ENCODE data around the gene TBC1D1. TPM values are rescaled to one million over a fixed set of nuclear protein-coding genes. Genes with fewer than 3 reads are reported as not detected.

Gene TBC1D1
- total RNA-seq, 2 donors from 2014 or later: 139 to 220 TPM

DNA sequence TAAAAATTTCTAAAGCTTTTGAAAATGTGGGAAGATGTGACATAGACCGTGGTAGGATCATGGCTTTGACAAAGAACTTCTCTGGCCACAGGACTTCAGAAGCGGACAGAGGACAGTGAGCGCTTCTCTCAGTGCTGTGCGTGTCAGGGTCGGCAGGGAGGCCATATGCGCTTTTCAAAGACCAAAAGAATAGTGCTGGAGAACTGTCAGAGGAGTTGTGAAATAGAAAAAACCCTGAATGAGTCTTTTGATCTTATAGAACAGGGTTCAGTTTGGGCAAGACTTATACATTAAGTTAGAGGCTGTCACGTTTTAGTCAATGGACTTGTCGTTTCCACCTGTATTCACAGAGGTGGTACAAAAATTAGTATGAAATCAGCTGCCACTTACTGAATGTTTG is 146.7 kb downstream of the TBC1D1 start:
- TF ChIP-seq, protein P1, sequence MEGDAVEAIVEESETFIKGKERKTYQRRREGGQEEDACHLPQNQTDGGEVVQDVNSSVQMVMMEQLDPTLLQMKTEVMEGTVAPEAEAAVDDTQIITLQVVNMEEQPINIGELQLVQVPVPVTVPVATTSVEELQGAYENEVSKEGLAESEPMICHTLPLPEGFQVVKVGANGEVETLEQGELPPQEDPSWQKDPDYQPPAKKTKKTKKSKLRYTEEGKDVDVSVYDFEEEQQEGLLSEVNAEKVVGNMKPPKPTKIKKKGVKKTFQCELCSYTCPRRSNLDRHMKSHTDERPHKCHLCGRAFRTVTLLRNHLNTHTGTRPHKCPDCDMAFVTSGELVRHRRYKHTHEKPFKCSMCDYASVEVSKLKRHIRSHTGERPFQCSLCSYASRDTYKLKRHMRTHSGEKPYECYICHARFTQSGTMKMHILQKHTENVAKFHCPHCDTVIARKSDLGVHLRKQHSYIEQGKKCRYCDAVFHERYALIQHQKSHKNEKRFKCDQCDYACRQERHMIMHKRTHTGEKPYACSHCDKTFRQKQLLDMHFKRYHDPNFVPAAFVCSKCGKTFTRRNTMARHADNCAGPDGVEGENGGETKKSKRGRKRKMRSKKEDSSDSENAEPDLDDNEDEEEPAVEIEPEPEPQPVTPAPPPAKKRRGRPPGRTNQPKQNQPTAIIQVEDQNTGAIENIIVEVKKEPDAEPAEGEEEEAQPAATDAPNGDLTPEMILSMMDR (IDR thresholded peaks at IDR 0.05): no peak
- DNase-seq (ENCODE audit: low spot score): no peak
- H3K4me3 ChIP-seq: no peak overlapping the region
- no peak overlapping the region for H3K27ac ChIP-seq
- peaks cover 28% of the 10 kb centered on the region for H3K36me3 ChIP-seq
- H3K4me1 ChIP-seq: no peaks in the 10 kb centered on the region
- H3K27me3 ChIP-seq: no peaks in the 10 kb centered on the region
- H3K9me3 ChIP-seq: no peaks in the 10 kb centered on the region

DNA sequence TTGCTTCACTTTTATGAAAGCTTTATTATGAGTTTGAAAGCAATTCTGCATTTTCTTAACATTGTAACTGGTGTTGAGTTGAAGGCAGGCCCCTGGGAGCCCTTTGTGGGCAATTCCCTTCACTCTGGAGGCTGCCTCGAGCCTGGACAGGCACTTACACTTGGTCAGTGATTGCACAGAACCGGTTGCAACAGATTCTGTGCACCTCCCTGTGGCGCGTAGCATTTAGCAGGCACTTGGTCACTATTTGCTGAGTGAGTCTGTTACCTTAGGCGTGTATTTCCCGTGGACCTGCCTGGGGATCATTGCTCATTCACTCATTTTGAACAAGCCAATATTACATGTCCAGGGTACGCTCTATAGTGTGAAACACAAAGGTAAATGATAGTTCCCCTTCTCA is 149.7 kb downstream of the TBC1D1 start:
- Histone ChIP-seq H3K27ac (no peak overlapping the region), H3K4me3 (no peak overlapping the region), H3K36me3 (peaks cover 52% of the 10 kb centered on the region), H3K27me3 (no peaks in the 10 kb centered on the region), H3K4me1 (no peaks in the 10 kb centered on the region), H3K9me3 (no peaks in the 10 kb centered on the region)
- TF ChIP-seq, protein P1 (IDR thresholded peaks at IDR 0.05): no peak
- DNase-seq (ENCODE audit: low spot score): no peak

DNA sequence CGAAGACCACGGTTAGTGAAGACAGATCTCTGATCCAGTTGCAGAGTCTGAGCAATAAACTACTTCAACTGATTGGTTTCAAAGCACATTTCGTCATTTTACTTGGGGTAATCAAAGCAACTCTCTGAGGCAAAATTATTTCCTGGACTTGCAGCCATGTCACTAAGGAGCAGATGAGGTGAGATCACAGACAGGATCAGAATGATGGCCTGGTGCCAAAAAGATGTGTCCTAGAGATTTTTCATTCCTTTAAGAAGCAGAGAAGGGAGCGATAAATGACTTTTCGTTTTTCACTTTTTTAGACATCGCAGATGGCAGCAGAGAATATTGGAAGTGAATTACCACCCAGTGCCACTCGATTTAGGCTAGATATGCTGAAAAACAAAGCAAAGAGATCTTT is 153.2 kb downstream of the TBC1D1 start:
- TF ChIP-seq, protein P1 (IDR thresholded peaks at IDR 0.05): no peak
- H3K27me3 ChIP-seq: no peaks in the 10 kb centered on the region
- DNase-seq (ENCODE audit: low spot score): no peak
- no peaks in the 10 kb centered on the region for H3K9me3 ChIP-seq
- H3K36me3 ChIP-seq: peaks cover 52% of the 10 kb centered on the region
- H3K4me3 ChIP-seq: no peak overlapping the region
- no peak overlapping the region for H3K27ac ChIP-seq
- H3K4me1 ChIP-seq: peaks cover 0 to 13% of the 10 kb centered on the region in 2 donors

DNA sequence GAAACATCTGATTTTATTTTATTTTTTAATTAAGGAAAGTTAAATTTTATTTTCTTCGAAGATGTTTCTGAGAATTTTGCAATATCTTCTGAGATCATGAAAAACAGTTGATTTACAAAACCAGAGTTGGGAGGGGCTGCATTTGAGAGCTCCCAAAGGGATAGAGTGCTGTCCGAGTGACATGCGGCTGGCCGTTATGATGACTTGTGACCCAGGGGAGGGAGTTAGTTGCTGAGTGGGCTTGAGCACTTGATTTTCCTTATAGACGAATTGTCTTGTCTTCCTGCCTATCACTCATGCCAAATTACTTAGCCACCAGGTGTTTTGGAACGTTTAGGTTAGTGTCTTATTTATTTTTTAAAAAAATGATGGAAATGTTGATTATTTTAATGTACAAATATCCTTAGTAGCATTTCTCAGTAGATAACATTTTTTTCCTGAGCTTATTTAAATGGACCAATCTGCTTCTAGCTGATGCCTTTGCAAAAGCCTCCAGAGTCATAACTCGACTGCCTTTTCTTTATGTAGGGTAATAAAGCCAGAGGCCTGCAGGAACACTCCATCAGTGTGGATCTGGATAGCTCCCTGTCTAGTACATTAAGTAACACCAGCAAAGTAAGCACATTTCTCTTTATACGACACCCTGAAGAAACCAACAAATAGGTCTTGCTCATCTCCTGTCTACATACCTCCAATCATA is 154.6 kb downstream of the TBC1D1 start:
- TF ChIP-seq, protein P1 (IDR thresholded peaks at IDR 0.05): no peak
- no peak for DNase-seq (ENCODE audit: low spot score)
- no peak overlapping the region for H3K27ac ChIP-seq

DNA sequence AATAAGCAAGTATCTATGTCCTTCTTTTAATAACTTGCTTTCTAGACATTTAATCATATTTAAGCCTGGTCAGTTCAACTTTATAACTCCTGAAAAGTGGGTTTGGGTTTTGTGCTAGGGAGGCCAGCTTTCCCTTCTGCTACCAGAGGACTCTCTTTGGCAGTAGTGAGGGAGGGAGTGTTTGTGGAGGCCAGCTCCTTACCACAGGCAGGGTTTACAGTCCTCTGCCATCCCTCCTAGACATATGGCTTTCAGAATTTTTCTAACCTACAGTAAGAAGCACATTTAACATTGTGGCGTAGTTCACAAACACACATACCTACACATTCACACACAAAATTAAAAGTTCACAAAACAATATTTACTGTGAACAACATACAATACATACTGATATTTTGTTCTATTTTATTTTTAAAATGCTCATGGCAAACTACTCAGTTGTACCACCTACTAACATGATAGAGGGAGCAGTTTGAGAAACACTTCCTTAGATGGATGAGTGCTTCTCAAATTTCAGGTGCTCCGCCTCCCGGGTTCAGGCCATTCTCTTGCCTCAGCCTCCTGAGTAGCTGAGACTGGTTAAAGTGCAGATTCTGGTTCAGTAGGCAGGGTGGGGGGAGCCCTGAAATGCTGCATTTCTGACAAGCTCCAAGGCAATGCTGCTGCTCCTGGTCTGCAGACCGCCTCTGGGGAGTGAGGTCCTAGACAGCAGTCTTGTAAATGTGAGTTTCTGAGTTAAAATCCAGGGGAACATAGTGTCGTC is 156.0 kb downstream of the TBC1D1 start:
- H3K4me3 ChIP-seq: no peak overlapping the region
- no peaks in the 10 kb centered on the region for H3K27me3 ChIP-seq
- TF ChIP-seq, protein P1 (IDR thresholded peaks at IDR 0.05): no peak
- H3K36me3 ChIP-seq: peaks cover 52% of the 10 kb centered on the region
- peaks cover 0 to 41% of the 10 kb centered on the region in 2 donors for H3K4me1 ChIP-seq
- DNase-seq (ENCODE audit: low spot score): no peak
- no peak overlapping the region for H3K27ac ChIP-seq
- H3K9me3 ChIP-seq: no peaks in the 10 kb centered on the region

More for the DNA sequence above, 154.6 kb downstream of the TBC1D1 start:
- H3K4me3 ChIP-seq: no peak overlapping the region
- no peaks in the 10 kb centered on the region for H3K9me3 ChIP-seq
- peaks cover 52% of the 10 kb centered on the region for H3K36me3 ChIP-seq
- no peaks in the 10 kb centered on the region for H3K27me3 ChIP-seq
- H3K4me1 ChIP-seq: peaks cover 0 to 26% of the 10 kb centered on the region in 2 donors
